Spleen (tissue), 7 donors: ENCODE measurements around the gene TMEM182.

Experiments used
- CTCF ChIP-seq, 11 experiments: fragments of 200-600 bp in 7 of 11; fragments of 450-650 bp in 4 of 11; sonication (generic) in 4 of 11; IDR thresholded peaks in 8 of 11; conservative IDR thresholded peaks in 3 of 11; 1 replicate in 7 of 11; 2 replicates in 4 of 11; pipeline versions ENCODE4 v1.4.0 to v1.8.0; 2016 to 2021; ENCODE audit warnings: antibody characterized with exemption in 11 of 11, inconsistent platforms in 4 of 11, mild to moderate bottlenecking in 1 of 11
- POLR2A ChIP-seq, 3 donors: fragments of 450-650 bp; IDR thresholded peaks; one replicate each; pipeline ENCODE4 v1.5.1; 2017; ENCODE audit warnings: antibody characterized with exemption in 3 of 3, mild to moderate bottlenecking in 1 of 3
- donor health status: DM: no; HTN: no; CAD: no; lungs with moderate emphysema.
- donor health status: DM: no; HTN: no; CAD: no.
- donor health status: DM: no; HTN: no; CAD: no.

DNA sequence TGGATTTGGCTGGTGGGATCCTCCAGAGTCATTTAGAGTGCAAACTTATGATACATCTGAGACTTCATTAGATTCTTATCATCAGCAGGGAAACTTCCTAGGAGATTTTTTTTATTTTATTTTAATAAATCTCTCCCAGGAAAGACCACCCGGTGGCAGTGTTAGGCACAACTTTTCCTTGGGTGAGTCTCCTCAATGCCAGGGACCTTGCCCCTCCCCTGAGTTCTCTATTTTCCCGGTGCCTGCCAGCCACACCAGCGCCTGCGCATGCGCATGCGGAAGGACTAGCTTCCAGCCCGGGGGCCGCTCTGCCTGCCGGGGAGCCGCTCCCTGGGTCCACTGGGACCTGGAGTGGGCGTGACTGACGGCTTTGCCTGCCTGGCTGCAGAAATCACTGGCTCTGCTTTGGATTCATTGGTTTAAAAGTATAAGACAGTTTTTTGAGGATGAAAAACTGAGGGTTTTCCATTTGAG lies 86.6 kb downstream of the TMEM182 start:
- TF ChIP-seq CTCF (IDR thresholded peaks at IDR 0.05 in 8 of 11, conservative IDR thresholded peaks at IDR 0.05 in 3 of 11) (no peak), POLR2A (IDR thresholded peaks at IDR 0.05) (no peak)
